Measurements from ENCODE around the gene TNNC2. TPM values are rescaled to one million over a fixed set of nuclear protein-coding genes. Genes with fewer than 3 reads are reported as not detected.

The TNNC2 gene
- total RNA-seq, 1 experiment from 2014 or later: not detected

DNA sequence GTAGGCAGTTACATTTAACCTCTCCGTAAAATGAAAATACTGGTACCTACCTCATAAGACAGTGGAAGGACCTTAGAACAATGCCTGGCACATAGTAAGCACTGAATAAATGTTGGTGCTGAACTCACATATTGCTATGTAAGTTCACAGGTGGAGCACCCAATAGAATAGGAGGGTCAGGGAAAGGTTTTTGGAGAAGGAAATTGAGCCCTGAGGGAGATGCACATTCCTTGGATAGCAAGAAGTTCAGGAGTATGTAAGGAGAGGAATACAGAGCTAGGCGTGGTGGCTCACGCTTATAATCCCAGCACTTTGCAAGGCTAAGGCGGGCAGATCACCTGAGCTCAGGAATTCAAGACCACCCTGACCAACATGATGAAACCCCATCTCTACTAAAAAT lies 7.6 kb downstream of the TNNC2 start:
- Histone ChIP-seq H3K36me3 (ENCODE audit: low read depth) (peaks cover 14% of the 10 kb centered on the region; the same call in 1 of the 2 replicates), H3K9me3 (ENCODE audit: insufficient read depth, low read depth) (no peaks in the 10 kb centered on the region), H3K27ac (no peak overlapping the region), H4K20me1 (ENCODE audit: insufficient read depth) (no peaks in the 10 kb centered on the region), H2AFZ (no peak overlapping the region), H3F3A (ENCODE audit: insufficient read depth, low read depth) (peaks cover 69% of the 10 kb centered on the region), H3K4me2 (no peak overlapping the region), H3K4me3 (no peak overlapping the region), H3K9me2 (ENCODE audit: insufficient read depth) (no peaks in the 10 kb centered on the region), H3K27me3 (ENCODE audit: insufficient read depth, low read depth) (no peaks in the 10 kb centered on the region), H3K79me2 (ENCODE audit: low read depth) (peaks cover 11% of the 10 kb centered on the region), H3K4me1 (replicated peaks; ENCODE audit: insufficient read depth) (peaks cover 57% of the 10 kb centered on the region)
- intact Hi-C loops (cut with micrococcal nuclease; ENCODE audit: unreplicated experiment): loop anchor here (5.0 kb wide), 1 partner anchor 73 kb away; the partner anchor contains the start of genes CTSA and NEURL2
- TF ChIP-seq EZH2 (IDR thresholded peaks at IDR 0.05; ENCODE audit: low read depth): no peak
- TF ChIP-seq, protein P1, sequence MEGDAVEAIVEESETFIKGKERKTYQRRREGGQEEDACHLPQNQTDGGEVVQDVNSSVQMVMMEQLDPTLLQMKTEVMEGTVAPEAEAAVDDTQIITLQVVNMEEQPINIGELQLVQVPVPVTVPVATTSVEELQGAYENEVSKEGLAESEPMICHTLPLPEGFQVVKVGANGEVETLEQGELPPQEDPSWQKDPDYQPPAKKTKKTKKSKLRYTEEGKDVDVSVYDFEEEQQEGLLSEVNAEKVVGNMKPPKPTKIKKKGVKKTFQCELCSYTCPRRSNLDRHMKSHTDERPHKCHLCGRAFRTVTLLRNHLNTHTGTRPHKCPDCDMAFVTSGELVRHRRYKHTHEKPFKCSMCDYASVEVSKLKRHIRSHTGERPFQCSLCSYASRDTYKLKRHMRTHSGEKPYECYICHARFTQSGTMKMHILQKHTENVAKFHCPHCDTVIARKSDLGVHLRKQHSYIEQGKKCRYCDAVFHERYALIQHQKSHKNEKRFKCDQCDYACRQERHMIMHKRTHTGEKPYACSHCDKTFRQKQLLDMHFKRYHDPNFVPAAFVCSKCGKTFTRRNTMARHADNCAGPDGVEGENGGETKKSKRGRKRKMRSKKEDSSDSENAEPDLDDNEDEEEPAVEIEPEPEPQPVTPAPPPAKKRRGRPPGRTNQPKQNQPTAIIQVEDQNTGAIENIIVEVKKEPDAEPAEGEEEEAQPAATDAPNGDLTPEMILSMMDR (conservative IDR thresholded peaks at IDR 0.05): no peak
- ChIA-PET POLR2A (ENCODE audit: unreplicated experiment) (interaction anchor here (0.6 kb wide), 1 partner anchor 176 kb away, joined by 3 read pairs; no protein-coding TSS in a partner anchor), CTCF (interaction anchor here (0.6 to 0.7 kb wide), 2 partner anchors 31 to 141 kb away, joined by 4 to 7 read pairs; no protein-coding TSS in a partner anchor)
- BruUV-seq (replicated peaks): no TSS peak
- peak in 1 of 2 experiments; percentile 34 for DNase-seq

DNA sequence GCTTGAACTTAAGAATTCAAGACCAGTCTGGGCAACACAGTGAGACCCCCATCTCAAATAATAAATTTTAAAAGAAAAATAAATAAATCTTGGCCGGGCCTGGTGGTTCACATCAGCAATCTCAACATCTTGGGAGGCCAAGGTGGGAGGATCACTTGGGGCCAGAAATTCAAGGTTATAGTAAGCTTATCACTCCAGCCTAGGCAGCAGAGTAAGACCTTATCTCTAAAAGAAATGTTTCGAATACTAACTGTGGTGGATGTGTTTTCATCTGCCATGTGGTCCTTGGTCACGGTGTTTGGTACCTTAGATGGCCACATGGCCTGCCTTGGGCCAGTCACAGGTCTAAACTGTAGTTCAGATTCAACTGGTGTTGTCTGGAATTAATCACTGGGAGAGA lies 8.9 kb downstream of the TNNC2 start:
- DNase-seq: no peak
- Histone ChIP-seq H3F3A (ENCODE audit: insufficient read depth, low read depth) (peaks cover 72% of the 10 kb centered on the region), H3K4me3 (no peak overlapping the region), H4K20me1 (ENCODE audit: insufficient read depth) (no peaks in the 10 kb centered on the region), H3K9me3 (ENCODE audit: insufficient read depth, low read depth) (no peaks in the 10 kb centered on the region), H3K9me2 (ENCODE audit: insufficient read depth) (no peaks in the 10 kb centered on the region), H3K36me3 (ENCODE audit: low read depth) (peaks cover 14% of the 10 kb centered on the region; the same call in 1 of the 2 replicates), H3K79me2 (ENCODE audit: low read depth) (peaks cover 21% of the 10 kb centered on the region), H2AFZ (no peak overlapping the region), H3K4me1 (replicated peaks; ENCODE audit: insufficient read depth) (peaks cover 65% of the 10 kb centered on the region), H3K4me2 (peak overlapping the region; percentile 62), H3K27me3 (ENCODE audit: insufficient read depth, low read depth) (no peaks in the 10 kb centered on the region), H3K27ac (peak overlapping the region; percentile 57)
- POLR2A ChIA-PET (ENCODE audit: unreplicated experiment): interaction anchor here (0.5 to 0.8 kb wide), 3 partner anchors 62 to 1652 kb away, joined by 3 to 4 read pairs (median 3); no protein-coding TSS in a partner anchor
- intact Hi-C loops (cut with micrococcal nuclease; ENCODE audit: unreplicated experiment): loop anchor here (5.0 kb wide), 1 partner anchor 74 kb away; the partner anchor contains the start of genes CTSA and NEURL2
- CTCF ChIA-PET: no interaction called here
- TF ChIP-seq, protein P1 (conservative IDR thresholded peaks at IDR 0.05): no peak
- no peak for TF ChIP-seq EZH2 (IDR thresholded peaks at IDR 0.05; ENCODE audit: low read depth)
- BruUV-seq (replicated peaks): no TSS peak

DNA sequence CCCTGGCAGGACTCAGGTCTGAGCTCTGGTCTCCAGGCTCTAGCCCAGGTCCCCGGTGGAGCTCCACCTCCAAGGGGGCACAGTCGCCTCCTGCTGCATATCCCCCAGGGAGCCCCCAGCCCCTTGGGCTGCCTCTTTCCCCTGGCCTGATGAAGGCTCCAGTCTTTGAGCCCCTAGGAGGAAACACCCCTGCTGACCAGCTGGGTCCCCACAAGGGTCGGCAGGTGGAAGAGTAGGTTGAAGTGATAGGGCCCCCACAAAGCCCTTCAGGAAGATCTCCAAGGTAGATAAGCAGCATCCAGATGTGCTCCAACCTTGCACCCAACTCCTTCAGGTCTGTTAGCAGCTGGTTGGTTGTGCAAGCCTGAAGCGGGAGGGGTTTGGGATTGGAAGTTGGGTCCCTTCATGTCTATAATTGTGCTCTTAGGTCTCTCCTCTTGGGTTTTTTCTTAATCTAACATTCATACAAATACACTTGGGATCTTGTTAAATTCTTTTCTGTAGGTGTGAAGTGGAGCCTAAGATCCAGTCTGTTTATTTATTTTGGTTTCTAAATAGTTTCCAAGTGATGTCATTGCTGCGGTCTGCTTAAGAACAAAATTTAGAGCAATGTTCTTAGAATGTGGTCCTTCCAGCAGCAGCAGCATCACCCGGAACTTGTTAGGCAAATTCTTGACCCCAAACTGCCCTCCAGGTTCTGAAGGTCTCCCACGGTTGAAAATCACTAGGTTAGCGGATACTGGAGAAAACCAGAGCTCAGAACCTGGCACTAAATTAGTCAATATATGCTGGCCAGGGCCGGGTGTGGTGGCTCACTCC lies 9.5 kb downstream of the TNNC2 start:
- CTCF ChIA-PET: no interaction called here
- intact Hi-C loops (cut with micrococcal nuclease; ENCODE audit: unreplicated experiment): loop anchor here (5.0 kb wide), 1 partner anchor 75 kb away; the partner anchor contains the start of genes CTSA and NEURL2

More for the DNA sequence above, 9.5 kb downstream of the TNNC2 start:
- POLR2A ChIA-PET (ENCODE audit: unreplicated experiment): interaction anchor here (0.5 to 0.8 kb wide), 5 partner anchors 63 to 1651 kb away, joined by 3 to 7 read pairs (median 3); no protein-coding TSS in a partner anchor
- Histone ChIP-seq H3K27me3 (ENCODE audit: insufficient read depth, low read depth) (no peaks in the 10 kb centered on the region), H3K27ac (peak overlapping the region; percentile 71), H3K79me2 (ENCODE audit: low read depth) (peaks cover 28% of the 10 kb centered on the region), H3K36me3 (ENCODE audit: low read depth) (peaks cover 14% of the 10 kb centered on the region; the same call in 1 of the 2 replicates), H3K9me3 (ENCODE audit: insufficient read depth, low read depth) (no peaks in the 10 kb centered on the region), H3K9me2 (ENCODE audit: insufficient read depth) (no peaks in the 10 kb centered on the region), H3K4me3 (no peak overlapping the region), H3K4me1 (replicated peaks; ENCODE audit: insufficient read depth) (peaks cover 59% of the 10 kb centered on the region), H3F3A (ENCODE audit: insufficient read depth, low read depth) (peaks cover 70% of the 10 kb centered on the region), H2AFZ (no peak overlapping the region), H4K20me1 (ENCODE audit: insufficient read depth) (no peaks in the 10 kb centered on the region), H3K4me2 (peak overlapping the region; percentile 62)
- TF ChIP-seq EZH2 (IDR thresholded peaks at IDR 0.05; ENCODE audit: low read depth): no peak
- TF ChIP-seq, protein P1 (conservative IDR thresholded peaks at IDR 0.05): no peak
- BruUV-seq (replicated peaks): no TSS peak
- peak; percentile 55 to 96 for DNase-seq
